Neural crest cell (in vitro differentiated cells): ENCODE measurements around the gene KLF2. TPM values are rescaled to one million over a fixed set of nuclear protein-coding genes. Genes with fewer than 3 reads are reported as not detected.
"Not testable (repeated sequence)": the region's sequence is repeated elsewhere in the genome, so short reads cannot be mapped to it uniquely, and the experiment has no call there.

Source experiments
- DNase-seq: peaks from one replicate; pipeline ENCODE4 v3.0.0; 2021; ENCODE audit warnings: low read depth, mixed read lengths, low spot score
- H3K27ac Mint-ChIP-seq: one replicate; pipeline ENCODE4 v1.8.0; 2021; ENCODE audit warnings: mild to moderate bottlenecking, mixed read lengths; ENCODE audit not compliant: unreplicated experiment
- H3K27me3 Mint-ChIP-seq: 2 replicates; pipeline ENCODE4 v1.8.0; 2021; ENCODE audit warnings: low read depth, mild to moderate bottlenecking, mixed read lengths
- H3K36me3 Mint-ChIP-seq: 2 replicates; pipeline ENCODE4 v1.8.0; 2021; ENCODE audit warnings: low read depth, mild to moderate bottlenecking, mixed read lengths
- H3K4me1 Mint-ChIP-seq: 2 replicates; pipeline ENCODE4 v1.8.0; 2021; ENCODE audit warnings: mixed read lengths
- H3K4me3 Mint-ChIP-seq: one replicate; pipeline ENCODE4 v1.8.0; 2021; ENCODE audit warnings: mild to moderate bottlenecking, mixed read lengths
- H3K9me3 Mint-ChIP-seq: 2 replicates; pipeline ENCODE4 v1.8.0; 2021; ENCODE audit warnings: mixed read lengths
- long read RNA-seq: library from polyadenylated mRNA; unstranded; transcript quantifications from one replicate; pipeline ENCODE4 v2.0.0, GENCODE V29; 2020
- total RNA-seq: library from RNA; stranded (reverse); gene quantifications from 2 replicates; pipeline ENCODE4 v1.2.1, GENCODE V29; 2021
- TF ChIP-seq, protein P1 (sequence below): fragments of 200-600 bp; sonication (generic); conservative IDR thresholded peaks from 2 replicates; pipeline ENCODE4 v1.5.0; 2021; ENCODE audit warnings: antibody characterized with exemption, mild to moderate bottlenecking

Gene KLF2
- 0.16 and 0.54 TPM in 2 replicates for total RNA-seq
- long read RNA-seq = 0 reads

GRCh38 chr19:16324384-16325160, at the start of gene KLF2:
TSS of gene KLF2 (plus strand) at chr19:16324826. CDS start at chr19:16324924, 98 bp downstream.
- H3K27me3 Mint-ChIP-seq = peaks cover 85% of the 10 kb centered on the region
- H3K4me3 Mint-ChIP-seq = no peak within 1 kb of the TSS
- TF ChIP-seq, protein P1, sequence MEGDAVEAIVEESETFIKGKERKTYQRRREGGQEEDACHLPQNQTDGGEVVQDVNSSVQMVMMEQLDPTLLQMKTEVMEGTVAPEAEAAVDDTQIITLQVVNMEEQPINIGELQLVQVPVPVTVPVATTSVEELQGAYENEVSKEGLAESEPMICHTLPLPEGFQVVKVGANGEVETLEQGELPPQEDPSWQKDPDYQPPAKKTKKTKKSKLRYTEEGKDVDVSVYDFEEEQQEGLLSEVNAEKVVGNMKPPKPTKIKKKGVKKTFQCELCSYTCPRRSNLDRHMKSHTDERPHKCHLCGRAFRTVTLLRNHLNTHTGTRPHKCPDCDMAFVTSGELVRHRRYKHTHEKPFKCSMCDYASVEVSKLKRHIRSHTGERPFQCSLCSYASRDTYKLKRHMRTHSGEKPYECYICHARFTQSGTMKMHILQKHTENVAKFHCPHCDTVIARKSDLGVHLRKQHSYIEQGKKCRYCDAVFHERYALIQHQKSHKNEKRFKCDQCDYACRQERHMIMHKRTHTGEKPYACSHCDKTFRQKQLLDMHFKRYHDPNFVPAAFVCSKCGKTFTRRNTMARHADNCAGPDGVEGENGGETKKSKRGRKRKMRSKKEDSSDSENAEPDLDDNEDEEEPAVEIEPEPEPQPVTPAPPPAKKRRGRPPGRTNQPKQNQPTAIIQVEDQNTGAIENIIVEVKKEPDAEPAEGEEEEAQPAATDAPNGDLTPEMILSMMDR = no peak
- no peak within 1 kb of the TSS for H3K27ac Mint-ChIP-seq
- no peaks in the 10 kb centered on the region for H3K9me3 Mint-ChIP-seq
- no peaks in the 10 kb centered on the region for H3K36me3 Mint-ChIP-seq
- no peaks in the 10 kb centered on the region for H3K4me1 Mint-ChIP-seq
- peak; percentile 52 for DNase-seq

- H3K4me3 Mint-ChIP-seq = no peak overlapping the region
- peaks cover 4% of the 10 kb centered on the region for H3K27me3 Mint-ChIP-seq
- TF ChIP-seq, protein P1 = no peak
- no peaks in the 10 kb centered on the region for H3K9me3 Mint-ChIP-seq
- peaks cover 8% of the 10 kb centered on the region for H3K4me1 Mint-ChIP-seq
- H3K36me3 Mint-ChIP-seq = no peaks in the 10 kb centered on the region
- no peak for DNase-seq
- H3K27ac Mint-ChIP-seq = no peak overlapping the region
Observed at GRCh38 chr19:16280306-16280705, 44.3 kb upstream of the KLF2 start.

GRCh38 chr19:16281743-16282142, 42.9 kb upstream of the KLF2 start:
- Mint-ChIP-seq H3K4me1 (peaks cover 10% of the 10 kb centered on the region), H3K9me3 (no peaks in the 10 kb centered on the region), H3K27me3 (peaks cover 10% of the 10 kb centered on the region), H3K4me3 (no peak overlapping the region), H3K27ac (no peak overlapping the region), H3K36me3 (no peaks in the 10 kb centered on the region)
- TF ChIP-seq, protein P1 = no peak
- no peak for DNase-seq

- no peak for DNase-seq
- H3K27ac Mint-ChIP-seq = peak overlapping the region; percentile 19
- peaks cover 14% of the 10 kb centered on the region for H3K4me1 Mint-ChIP-seq
- TF ChIP-seq, protein P1 = no peak
- H3K9me3 Mint-ChIP-seq = no peaks in the 10 kb centered on the region
- peaks cover 16% of the 10 kb centered on the region for H3K27me3 Mint-ChIP-seq
- H3K4me3 Mint-ChIP-seq = no peak overlapping the region
- no peaks in the 10 kb centered on the region for H3K36me3 Mint-ChIP-seq
Observed at GRCh38 chr19:16283210-16284061, 41.2 kb upstream of the KLF2 start.

DNA sequence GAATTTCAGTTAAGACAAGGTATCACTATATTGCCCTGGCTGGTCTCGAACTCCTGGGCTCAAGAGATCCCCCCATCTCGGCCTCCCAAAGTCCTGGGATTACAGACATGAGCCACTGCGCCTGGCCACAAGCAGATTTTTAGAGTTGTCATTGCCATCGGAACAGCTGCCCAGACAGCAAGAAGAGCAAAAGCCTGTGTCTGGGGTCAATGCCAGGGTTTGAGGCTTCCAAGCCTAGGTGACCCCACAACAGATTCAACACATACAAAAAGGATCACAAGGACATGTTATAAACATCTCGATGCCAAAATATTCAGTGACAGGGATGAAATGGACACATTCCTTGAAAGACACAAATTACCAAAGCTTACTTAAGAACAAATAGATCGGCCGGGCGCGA, 40.1 kb upstream of the KLF2 start:
- Mint-ChIP-seq H3K9me3 (no peaks in the 10 kb centered on the region), H3K36me3 (no peaks in the 10 kb centered on the region), H3K27ac (peak overlapping the region; percentile 57), H3K4me1 (peaks cover 14% of the 10 kb centered on the region), H3K27me3 (peaks cover 16% of the 10 kb centered on the region), H3K4me3 (no peak overlapping the region)
- DNase-seq = no peak
- TF ChIP-seq, protein P1 = no peak

GRCh38 chr19:16285079-16285478, 39.5 kb upstream of the KLF2 start:
- H3K36me3 Mint-ChIP-seq, DNase-seq: not testable (repeated sequence)
- H3K27me3 Mint-ChIP-seq = peaks cover 16% of the 10 kb centered on the region

More at GRCh38 chr19:16285079-16285478, 39.5 kb upstream of the KLF2 start:
- not testable (repeated sequence) for H3K9me3 Mint-ChIP-seq, H3K4me3 Mint-ChIP-seq, H3K27ac Mint-ChIP-seq
- peaks cover 14% of the 10 kb centered on the region for H3K4me1 Mint-ChIP-seq
